SW 1271 (cell line): Measurements from ENCODE around the gene LHFPL4.
"Not testable (repeated sequence)": the region's sequence is repeated elsewhere in the genome, so short reads cannot be mapped to it uniquely, and the experiment has no call there.

ENCODE experiments used
- DNase-seq, 2 experiments: peaks; one replicate each; lab custom pipeline; 2025; lab: John Stamatoyannopoulos, UW

LHFPL4 gene

GRCh38 chr3:9553021-9553947, at the start of gene LHFPL4:
Gene LHFPL4, minus strand, starts transcription at chr3:9553822. Its CDS starts 1,143 bp downstream, at chr3:9552679.
- DNase-seq, result no peak

- DNase-seq, result no peak
Observed at GRCh38 chr3:9602620-9603019, 49.0 kb upstream of the LHFPL4 start.

- not testable (repeated sequence) for DNase-seq
Observed at GRCh38 chr3:9601006-9601581, 47.5 kb upstream of the LHFPL4 start.

DNA sequence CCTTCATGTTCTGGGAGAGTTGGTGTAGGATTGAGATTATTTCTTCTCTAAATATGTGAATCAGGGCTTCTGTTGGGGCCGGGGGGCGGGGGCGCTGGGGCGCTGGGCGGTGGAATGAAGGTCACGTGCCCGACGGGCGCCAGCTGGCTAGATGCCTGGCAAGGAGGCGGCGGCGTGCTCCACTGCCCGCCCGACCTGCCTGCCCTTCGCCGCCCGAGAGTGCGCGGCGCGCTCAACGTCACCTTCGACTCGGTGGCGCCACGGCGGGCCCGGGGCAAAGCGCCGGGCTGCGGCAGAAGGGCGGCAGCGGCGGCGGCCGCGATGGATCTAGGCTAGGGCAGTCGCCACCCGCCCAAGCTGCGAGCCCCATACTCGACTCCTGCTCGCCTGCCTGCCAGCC, 47.0 kb upstream of the LHFPL4 start:
- DNase-seq, result no peak

- DNase-seq, result no peak
Observed at GRCh38 chr3:9598783-9599387, 45.3 kb upstream of the LHFPL4 start.

- no peak for DNase-seq
Observed at GRCh38 chr3:9595877-9596276, 42.3 kb upstream of the LHFPL4 start.

DNA sequence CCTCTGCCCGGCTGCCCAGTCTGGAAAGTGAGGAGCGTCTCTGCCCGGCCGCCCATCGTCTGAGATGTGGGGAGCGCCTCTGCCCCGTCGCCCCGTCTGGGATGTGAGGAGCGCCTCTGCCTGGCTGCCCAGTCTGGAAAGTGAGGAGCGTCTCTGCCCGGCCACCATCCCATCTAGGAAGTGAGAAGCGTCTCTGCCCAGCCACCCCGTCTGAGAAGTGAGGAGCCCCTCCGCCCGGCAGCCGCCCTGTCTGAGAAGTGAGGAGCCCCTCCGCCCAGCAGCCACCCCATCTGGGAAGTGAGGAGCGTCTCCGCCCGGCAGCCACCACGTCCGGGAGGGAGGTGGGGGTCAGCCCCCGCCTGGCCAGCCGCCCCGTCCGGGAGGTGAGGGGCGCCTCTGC, 38.2 kb upstream of the LHFPL4 start:
- not testable (repeated sequence) for DNase-seq

GRCh38 chr3:9590282-9590791, 36.7 kb upstream of the LHFPL4 start:
- DNase-seq, result no peak

DNA sequence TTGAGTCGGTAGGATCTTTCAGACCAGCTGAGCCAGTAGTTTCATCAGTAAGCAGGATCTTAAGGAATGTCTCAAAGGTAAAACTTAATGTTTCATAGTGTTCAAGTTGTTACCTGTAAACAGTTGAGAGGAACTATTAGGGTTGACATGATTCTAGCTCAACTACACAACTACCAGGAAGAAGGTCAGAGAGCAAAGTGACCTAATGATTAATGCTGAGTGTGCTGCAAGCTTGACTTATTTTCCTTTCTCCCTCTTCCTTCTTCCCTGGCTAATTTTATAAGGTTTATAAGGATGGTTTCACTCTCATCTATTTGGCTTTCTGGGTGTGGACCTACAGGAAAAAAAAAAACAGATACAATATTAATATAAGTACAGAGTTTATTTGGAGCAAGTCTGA, 30.2 kb upstream of the LHFPL4 start:
- DNase-seq, result no peak

GRCh38 chr3:9583371-9583770, 29.7 kb upstream of the LHFPL4 start:
- no peak for DNase-seq

DNA sequence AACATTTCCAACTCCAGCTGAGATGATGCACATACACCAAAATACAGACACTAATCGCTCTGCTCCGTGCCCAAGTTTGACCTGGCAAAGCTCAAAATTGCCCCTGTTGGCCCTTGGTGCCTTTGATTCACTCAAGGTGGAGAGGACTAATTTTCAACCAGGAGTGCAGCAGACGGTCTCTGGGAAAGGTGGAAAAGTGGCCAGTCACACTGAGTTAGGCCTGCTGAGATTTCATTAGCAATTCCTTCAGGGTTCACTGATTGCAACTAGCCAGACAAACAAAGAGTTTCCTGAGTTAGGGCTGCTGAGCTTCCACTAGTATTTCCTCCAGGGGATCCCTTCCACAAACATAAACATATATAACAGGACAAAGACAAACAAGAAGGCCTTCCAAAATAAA, 28.7 kb upstream of the LHFPL4 start:
- no peak for DNase-seq

DNA sequence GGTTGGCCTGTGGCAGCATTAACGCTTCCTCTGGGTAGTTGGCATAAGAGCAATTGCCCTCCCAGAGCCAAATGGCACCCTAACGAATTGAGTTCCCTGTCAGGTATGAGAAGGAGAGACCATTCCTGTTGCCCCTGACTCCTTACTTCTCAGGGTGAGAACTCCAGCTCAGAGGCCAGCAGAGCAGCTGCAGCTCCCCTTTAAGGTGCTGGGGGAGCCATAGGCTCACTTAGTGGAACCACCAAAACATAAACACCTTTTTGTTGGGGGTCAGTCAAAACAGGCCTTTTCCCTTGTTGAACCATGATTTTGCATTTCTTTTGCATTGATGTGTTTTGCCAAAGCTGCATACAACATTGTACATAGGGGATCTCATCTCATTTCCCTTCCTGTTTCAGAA, 28.1 kb upstream of the LHFPL4 start:
- no peak for DNase-seq

- DNase-seq, result no peak
Observed at GRCh38 chr3:9569054-9569453, 15.4 kb upstream of the LHFPL4 start.

- DNase-seq, result no peak
Observed at GRCh38 chr3:9565316-9565715, 11.7 kb upstream of the LHFPL4 start.

DNA sequence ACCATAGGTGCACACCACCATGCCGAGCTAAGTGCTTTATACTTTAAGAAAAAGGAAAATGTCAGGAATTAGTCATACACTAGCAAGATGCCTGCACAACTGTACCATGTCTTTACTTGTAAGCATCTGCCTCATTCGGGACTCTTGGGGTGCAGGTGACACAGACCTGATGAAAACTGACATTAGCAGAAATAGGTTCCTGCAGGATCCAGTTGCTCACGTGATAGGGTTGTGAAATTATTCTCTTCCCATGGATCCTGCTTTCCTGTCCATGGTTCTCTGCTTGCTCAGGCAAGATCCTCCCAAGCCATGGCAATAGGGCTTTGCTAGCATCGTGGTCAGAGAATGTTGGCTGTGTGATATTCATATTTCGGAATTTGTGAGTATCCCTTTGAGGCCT, 10.2 kb upstream of the LHFPL4 start:
- DNase-seq, result no peak

DNA sequence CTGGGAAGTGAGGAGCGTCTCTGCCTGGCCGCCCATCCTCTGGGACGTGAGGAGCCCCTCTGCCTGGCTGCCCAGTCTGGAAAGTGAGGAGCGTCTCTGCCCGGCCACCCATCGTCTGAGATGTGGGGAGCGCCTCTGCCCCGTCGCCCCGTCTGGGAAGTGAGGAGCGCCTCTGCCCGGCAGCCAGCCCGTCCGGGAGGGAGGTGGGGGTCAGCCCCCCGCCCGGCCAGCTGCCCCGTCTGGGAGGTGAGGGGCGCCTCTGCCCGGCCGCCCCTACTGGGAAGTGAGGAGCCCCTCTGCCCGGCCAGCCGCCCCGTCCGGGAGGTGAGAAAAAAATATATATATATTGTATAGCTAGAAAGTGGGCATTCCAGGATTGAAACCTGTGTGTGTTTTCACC, 6.4 kb upstream of the LHFPL4 start:
- DNase-seq, result not testable (repeated sequence)

DNA sequence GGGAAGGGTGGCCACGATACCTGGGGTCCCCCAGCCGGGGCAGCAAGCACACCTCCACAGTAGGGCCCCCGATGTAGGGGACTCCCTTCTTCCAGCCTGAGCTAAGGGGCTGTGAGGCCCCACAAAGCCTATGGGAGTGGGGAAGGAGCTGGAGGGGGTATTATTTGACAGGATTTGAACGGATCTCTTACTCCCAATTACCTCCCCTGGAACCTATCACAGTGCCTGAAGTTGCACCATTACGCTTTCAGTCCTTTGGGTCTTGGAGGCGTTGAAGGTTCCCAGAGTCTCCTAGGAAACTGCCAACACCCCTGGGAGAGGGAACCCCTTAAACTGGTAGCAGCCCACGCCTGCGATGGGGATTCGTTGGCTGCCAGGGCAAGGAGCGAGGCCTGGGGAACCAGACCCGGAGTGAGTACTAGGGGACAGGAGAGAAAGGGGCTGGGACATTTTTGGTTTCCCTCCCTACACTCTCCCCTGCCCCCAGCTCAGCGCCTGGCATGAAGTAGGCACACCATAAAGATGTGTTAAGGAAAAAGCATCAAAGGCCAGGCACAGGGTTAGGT, 409 bp upstream of the LHFPL4 start:
- DNase-seq, result no peak

DNA sequence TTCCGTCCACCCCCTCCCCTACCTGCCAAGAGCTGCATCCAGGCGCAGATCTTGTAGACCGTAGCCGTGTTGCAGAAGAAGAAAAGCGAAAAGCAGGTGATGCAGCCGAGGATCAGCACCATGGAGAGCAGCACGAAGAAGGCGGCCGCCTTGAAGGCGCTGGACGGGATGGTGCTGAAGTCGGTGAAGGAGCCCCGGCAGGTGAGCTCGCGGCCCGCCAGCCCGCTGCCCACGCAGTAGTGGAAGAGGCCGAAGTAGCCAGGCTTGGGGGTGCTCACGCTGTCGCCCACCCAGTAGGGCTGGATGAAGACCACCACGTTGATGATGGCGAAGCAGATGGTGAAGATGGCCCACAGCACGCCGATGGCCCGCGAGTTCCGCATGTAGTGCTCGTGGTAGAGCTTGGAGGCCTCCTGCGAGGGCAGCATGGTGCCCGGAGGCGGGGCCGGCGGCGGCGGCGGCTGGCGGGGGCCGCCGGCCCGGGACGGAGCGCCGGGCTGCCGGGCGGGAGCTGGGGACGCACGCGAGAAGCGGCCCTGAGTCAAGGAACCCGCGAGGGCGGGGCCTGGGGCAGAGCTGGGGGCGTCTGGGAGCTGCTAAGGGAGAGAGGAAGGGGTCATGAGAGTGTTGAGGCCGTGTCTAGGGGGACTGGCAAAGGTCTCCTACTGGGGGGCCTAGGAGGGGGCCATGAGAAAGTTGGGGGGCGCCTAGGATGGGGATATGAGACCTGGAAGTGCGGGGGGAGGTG, 1.2 kb downstream of the LHFPL4 start:
- DNase-seq, result no peak

DNA sequence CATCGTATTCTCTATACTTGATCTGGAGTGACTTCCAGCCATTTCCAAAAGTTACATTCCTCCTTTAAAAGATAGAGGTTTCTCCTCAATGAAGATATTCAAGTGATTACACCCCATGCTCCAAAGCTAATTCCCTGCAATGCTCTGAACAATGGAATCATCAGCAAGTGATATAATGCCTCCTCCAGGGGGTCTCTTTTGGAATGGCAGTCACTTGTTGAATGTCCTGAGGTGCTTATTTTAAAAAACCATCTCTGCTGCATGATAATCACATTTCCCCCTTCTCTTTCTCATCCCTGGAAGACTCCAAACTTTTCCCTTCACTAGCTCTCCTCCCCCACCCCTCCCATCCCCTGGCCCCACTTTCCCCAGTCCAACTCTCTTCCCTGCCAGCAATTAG, 2.6 kb downstream of the LHFPL4 start:
- no peak for DNase-seq

DNA sequence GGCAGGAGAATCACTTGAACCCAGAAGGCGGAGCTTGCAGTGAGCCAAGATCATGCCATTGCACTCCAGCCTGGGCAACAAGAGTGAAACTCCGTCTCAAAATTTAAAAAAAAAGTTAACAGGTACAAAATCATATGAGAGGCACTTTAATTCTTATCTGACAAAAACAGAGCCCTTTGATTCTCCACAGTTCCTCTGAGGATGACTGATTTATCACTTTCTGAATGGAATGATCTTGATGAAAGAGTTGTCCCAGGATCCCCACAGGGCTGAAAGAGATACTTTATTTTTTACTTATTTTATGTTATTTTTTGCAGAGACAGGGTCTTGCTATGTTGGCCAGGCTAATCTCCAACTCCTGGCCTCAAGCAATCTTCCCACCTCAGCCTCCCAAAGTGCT, 4.0 kb downstream of the LHFPL4 start:
- DNase-seq, result no peak

DNA sequence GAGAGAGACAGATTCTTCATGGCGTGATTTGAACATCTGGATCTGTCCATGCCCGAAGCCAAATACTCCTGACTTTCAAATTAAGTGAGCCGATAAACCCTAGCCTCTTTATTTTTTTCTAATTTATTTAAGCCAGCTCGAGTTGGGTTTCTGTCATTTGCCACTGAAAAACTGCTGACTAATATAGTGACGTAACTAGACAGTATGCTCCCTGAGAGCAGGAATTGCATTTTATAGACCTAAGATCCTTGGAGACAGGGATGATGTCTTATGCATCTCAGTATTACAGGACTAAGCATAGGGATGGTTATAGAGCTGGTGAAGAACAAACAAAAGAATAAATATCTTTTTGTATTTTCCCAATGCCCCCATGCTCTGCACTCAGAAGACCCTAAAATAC, 4.6 kb downstream of the LHFPL4 start:
- DNase-seq, result no peak

DNA sequence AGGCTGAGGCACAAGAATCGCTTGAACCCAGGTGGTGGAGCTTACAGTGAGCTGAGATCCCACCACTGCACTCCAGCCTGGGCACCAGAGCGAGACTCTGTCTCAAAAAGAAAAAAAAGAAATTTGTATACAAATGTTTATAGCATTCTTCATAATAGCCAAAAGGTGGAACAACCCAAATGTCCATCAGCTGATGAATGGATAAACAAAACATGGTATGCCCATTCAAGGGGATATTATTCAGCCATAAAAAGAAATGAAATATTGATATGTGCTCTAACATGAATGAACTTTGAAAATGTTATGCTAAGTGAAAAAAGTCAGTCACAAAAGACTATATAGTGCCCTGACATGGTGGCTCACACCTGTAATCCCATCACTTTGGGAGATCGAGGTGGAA, 11.4 kb downstream of the LHFPL4 start:
- no peak for DNase-seq
